K562 (cell line): Measurements from ENCODE around the gene SV2A. TPM values are rescaled to one million over a fixed set of nuclear protein-coding genes. Genes with fewer than 3 reads are reported as not detected.
A peak's percentile ranks its signal among the peaks of the same experiment; 100 is the strongest.

Source experiments
- ATF1 ChIP-seq, 2 experiments: fragments of 450-650 bp in 1 of 2; IDR thresholded peaks; 2 replicates each; pipeline ENCODE4 v1.6.1; 2016; ENCODE audit warnings: missing compliant biosample characterization in 1 of 2, missing genetic modification characterization in 1 of 2
- FOXK2 ChIP-seq, 2 experiments: fragments of 450-650 bp; IDR thresholded peaks in 1 of 2; conservative IDR thresholded peaks in 1 of 2; 2 replicates each; pipeline ENCODE4 v1.6.1; 2016; ENCODE audit warnings: low read depth in 2 of 2, mild to moderate bottlenecking in 1 of 2
- GABPB1 ChIP-seq: sonication (generic); formaldehyde crosslinking; IDR thresholded peaks from 2 replicates; pipeline ENCODE4 v1.8.0; 2022; ENCODE audit warnings: mild to moderate bottlenecking, missing genetic modification reagents
- MYBL2 ChIP-seq, 2 experiments: fragments of 450-650 bp in 1 of 2; sonication (generic) in 1 of 2; formaldehyde crosslinking in 1 of 2; IDR thresholded peaks; 2 replicates each; pipeline versions ENCODE4 v1.6.1 to v1.8.1; 2017 to 2022; ENCODE audit warnings: borderline replicate concordance in 1 of 2, inconsistent platforms in 1 of 2, low read depth in 1 of 2, mild to moderate bottlenecking in 1 of 2, missing genetic modification reagents in 1 of 2, moderate library complexity in 1 of 2
- PPARD ChIP-seq: fragments of 250-450 bp; sonication (Bioruptor Pico); IDR thresholded peaks from 2 replicates; pipeline ENCODE4 v1.8.0; 2022; ENCODE audit warnings: inconsistent platforms, mild to moderate bottlenecking, moderate library complexity
- RAD21 ChIP-seq, 2 experiments: fragments of 250-450 bp in 1 of 2; fragments of 450-650 bp in 1 of 2; sonication (Bioruptor Pico) in 1 of 2; formaldehyde crosslinking in 1 of 2; IDR thresholded peaks in 1 of 2; conservative IDR thresholded peaks in 1 of 2; 2 replicates each; pipeline versions ENCODE4 v1.4.0 to v1.8.0; 2020 to 2022; ENCODE audit warnings: mild to moderate bottlenecking in 2 of 2, moderate library complexity in 1 of 2
- RBFOX2 ChIP-seq: fragments of 200-400 bp; formaldehyde crosslinking; IDR thresholded peaks from 2 replicates; pipeline ENCODE4 v1.6.1; 2017; ENCODE audit warnings: low read depth, mild to moderate bottlenecking, low read length, moderate library complexity
- SMC3 ChIP-seq: conservative IDR thresholded peaks from 2 replicates; pipeline ENCODE4 v1.6.1; 2011; ENCODE audit warnings: low read depth, low read length, improper control_type of control experiment; ENCODE audit not compliant: insufficient read depth
- SRSF9 ChIP-seq: fragments of 200-400 bp; formaldehyde crosslinking; IDR thresholded peaks from 2 replicates; pipeline ENCODE4 v1.6.1; 2017; ENCODE audit warnings: low read depth, low read length, borderline replicate concordance
- TCF3 ChIP-seq: sonication (generic); formaldehyde crosslinking; IDR thresholded peaks from 2 replicates; pipeline ENCODE4 v1.4.0; 2020; ENCODE audit warnings: mild to moderate bottlenecking, missing genetic modification reagents
- ZKSCAN1 ChIP-seq: fragments of 150-350 bp; IDR thresholded peaks from 2 replicates; pipeline ENCODE4 v1.6.1; 2016; ENCODE audit warnings: low read depth, low read length
- polyA plus RNA-seq, 8 experiments: library from polyadenylated mRNA; depleted of rRNA in 4 of 8; stranded (reverse) in 5 of 8; unstranded in 3 of 8; fragments of >200 nt; fragmentation: Nextera tagmentation in 2 of 8; fragmentation: Illumina TruSeq in 1 of 8; extraction: Ambion mirVana in 2 of 8; extraction: Trizol in 1 of 8; gene quantifications; 2 replicates each; pipeline versions ENCODE4 v1.2.1 to v1.2.3, GENCODE V29; 2011 to 2014; ENCODE audit warnings: inconsistent platforms in 1 of 8, missing spikeins in 1 of 8
- total RNA-seq, 7 experiments: library from RNA; depleted of rRNA in 6 of 7; stranded (reverse); fragments of >200 nt in 6 of 7; fragmentation: Illumina TruSeq in 2 of 7; extraction: Trizol in 2 of 7; gene quantifications; 2 replicates each; pipeline versions ENCODE4 v1.2.1 to v1.2.3, GENCODE V29; 2011 to 2021; ENCODE audit warnings: low replicate concordance in 1 of 7
- TF ChIP-seq, protein P1 (sequence below): fragments of 450-650 bp; IDR thresholded peaks from 2 replicates; pipeline ENCODE4 v1.6.1; 2016; ENCODE audit warnings: mild to moderate bottlenecking, moderate library complexity

The SV2A gene
- total and polyA plus RNA-seq, 9 of the 15 experiments (the other 6 are each of a cell fraction or from before 2014, with no cell fraction given) = 0.07 to 0.22 (median 0.11) TPM; not detected in 1

GRCh38 chr1:149885339-149886120 lies 32.1 kb downstream of the SV2A start (continued):
- TF ChIP-seq, protein P1, sequence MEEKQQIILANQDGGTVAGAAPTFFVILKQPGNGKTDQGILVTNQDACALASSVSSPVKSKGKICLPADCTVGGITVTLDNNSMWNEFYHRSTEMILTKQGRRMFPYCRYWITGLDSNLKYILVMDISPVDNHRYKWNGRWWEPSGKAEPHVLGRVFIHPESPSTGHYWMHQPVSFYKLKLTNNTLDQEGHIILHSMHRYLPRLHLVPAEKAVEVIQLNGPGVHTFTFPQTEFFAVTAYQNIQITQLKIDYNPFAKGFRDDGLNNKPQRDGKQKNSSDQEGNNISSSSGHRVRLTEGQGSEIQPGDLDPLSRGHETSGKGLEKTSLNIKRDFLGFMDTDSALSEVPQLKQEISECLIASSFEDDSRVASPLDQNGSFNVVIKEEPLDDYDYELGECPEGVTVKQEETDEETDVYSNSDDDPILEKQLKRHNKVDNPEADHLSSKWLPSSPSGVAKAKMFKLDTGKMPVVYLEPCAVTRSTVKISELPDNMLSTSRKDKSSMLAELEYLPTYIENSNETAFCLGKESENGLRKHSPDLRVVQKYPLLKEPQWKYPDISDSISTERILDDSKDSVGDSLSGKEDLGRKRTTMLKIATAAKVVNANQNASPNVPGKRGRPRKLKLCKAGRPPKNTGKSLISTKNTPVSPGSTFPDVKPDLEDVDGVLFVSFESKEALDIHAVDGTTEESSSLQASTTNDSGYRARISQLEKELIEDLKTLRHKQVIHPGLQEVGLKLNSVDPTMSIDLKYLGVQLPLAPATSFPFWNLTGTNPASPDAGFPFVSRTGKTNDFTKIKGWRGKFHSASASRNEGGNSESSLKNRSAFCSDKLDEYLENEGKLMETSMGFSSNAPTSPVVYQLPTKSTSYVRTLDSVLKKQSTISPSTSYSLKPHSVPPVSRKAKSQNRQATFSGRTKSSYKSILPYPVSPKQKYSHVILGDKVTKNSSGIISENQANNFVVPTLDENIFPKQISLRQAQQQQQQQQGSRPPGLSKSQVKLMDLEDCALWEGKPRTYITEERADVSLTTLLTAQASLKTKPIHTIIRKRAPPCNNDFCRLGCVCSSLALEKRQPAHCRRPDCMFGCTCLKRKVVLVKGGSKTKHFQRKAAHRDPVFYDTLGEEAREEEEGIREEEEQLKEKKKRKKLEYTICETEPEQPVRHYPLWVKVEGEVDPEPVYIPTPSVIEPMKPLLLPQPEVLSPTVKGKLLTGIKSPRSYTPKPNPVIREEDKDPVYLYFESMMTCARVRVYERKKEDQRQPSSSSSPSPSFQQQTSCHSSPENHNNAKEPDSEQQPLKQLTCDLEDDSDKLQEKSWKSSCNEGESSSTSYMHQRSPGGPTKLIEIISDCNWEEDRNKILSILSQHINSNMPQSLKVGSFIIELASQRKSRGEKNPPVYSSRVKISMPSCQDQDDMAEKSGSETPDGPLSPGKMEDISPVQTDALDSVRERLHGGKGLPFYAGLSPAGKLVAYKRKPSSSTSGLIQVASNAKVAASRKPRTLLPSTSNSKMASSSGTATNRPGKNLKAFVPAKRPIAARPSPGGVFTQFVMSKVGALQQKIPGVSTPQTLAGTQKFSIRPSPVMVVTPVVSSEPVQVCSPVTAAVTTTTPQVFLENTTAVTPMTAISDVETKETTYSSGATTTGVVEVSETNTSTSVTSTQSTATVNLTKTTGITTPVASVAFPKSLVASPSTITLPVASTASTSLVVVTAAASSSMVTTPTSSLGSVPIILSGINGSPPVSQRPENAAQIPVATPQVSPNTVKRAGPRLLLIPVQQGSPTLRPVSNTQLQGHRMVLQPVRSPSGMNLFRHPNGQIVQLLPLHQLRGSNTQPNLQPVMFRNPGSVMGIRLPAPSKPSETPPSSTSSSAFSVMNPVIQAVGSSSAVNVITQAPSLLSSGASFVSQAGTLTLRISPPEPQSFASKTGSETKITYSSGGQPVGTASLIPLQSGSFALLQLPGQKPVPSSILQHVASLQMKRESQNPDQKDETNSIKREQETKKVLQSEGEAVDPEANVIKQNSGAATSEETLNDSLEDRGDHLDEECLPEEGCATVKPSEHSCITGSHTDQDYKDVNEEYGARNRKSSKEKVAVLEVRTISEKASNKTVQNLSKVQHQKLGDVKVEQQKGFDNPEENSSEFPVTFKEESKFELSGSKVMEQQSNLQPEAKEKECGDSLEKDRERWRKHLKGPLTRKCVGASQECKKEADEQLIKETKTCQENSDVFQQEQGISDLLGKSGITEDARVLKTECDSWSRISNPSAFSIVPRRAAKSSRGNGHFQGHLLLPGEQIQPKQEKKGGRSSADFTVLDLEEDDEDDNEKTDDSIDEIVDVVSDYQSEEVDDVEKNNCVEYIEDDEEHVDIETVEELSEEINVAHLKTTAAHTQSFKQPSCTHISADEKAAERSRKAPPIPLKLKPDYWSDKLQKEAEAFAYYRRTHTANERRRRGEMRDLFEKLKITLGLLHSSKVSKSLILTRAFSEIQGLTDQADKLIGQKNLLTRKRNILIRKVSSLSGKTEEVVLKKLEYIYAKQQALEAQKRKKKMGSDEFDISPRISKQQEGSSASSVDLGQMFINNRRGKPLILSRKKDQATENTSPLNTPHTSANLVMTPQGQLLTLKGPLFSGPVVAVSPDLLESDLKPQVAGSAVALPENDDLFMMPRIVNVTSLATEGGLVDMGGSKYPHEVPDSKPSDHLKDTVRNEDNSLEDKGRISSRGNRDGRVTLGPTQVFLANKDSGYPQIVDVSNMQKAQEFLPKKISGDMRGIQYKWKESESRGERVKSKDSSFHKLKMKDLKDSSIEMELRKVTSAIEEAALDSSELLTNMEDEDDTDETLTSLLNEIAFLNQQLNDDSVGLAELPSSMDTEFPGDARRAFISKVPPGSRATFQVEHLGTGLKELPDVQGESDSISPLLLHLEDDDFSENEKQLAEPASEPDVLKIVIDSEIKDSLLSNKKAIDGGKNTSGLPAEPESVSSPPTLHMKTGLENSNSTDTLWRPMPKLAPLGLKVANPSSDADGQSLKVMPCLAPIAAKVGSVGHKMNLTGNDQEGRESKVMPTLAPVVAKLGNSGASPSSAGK = no peak
- TF ChIP-seq RAD21 (CRISPR knock-in tag; conservative IDR thresholded peaks at IDR 0.05 in 1 of 2, IDR thresholded peaks at IDR 0.05 in 1 of 2) (0 out of 4 replicates have a peak, but pooled peaks of 1 of the 2 experiments have one; percentile 11), RBFOX2 (peak; percentile 74), MYBL2 (IDR thresholded peaks at IDR 0.05; ENCODE audit: low read depth) (peak; percentile 77), MYBL2 (CRISPR knock-in tag; IDR thresholded peaks at IDR 0.05; ENCODE audit: borderline replicate concordance) (no peak), SRSF9 (no peak), TCF3 (CRISPR knock-in tag) (peak; percentile 61), GABPB1 (CRISPR knock-in tag) (peak; percentile 54), PPARD (no peak), SMC3 (0 out of 2 replicates have a peak, but pooled peaks have one; percentile 7), ATF1 (CRISPR knock-in tag; IDR thresholded peaks at IDR 0.05) (no peak), ATF1 (tag; IDR thresholded peaks at IDR 0.05) (peak; percentile 87), ZKSCAN1 (0 out of 2 replicates have a peak, but pooled peaks have one; percentile 8), FOXK2 (conservative IDR thresholded peaks at IDR 0.05 in 1 of 2, IDR thresholded peaks at IDR 0.05 in 1 of 2; ENCODE audit: low read depth in 2 of 2) (peak in 1 of 2 experiments; percentile 49; a peak in 1 of 4 replicates)
